HepG2 (cell line): Measurements from ENCODE around the gene SARNP. TPM values are rescaled to one million over a fixed set of nuclear protein-coding genes. Genes with fewer than 3 reads are reported as not detected.

Source experiments
- CERS6 ChIP-seq: sonication (generic); formaldehyde crosslinking; IDR thresholded peaks from 2 replicates; pipeline ENCODE4 v1.5.0; 2020; ENCODE audit warnings: missing genetic modification reagents
- CREM ChIP-seq, 2 experiments: sonication (generic) in 1 of 2; formaldehyde crosslinking in 1 of 2; IDR thresholded peaks; 2 replicates each; pipeline versions ENCODE4 v1.4.0 to v1.6.1; 2016 to 2020; ENCODE audit warnings: antibody characterized with exemption in 1 of 2, mild to moderate bottlenecking in 1 of 2, missing genetic modification reagents in 1 of 2
- NFRKB ChIP-seq: fragments of 450-650 bp; IDR thresholded peaks from 2 replicates; pipeline ENCODE4 v1.6.1; 2017
- RERE ChIP-seq: IDR thresholded peaks from 2 replicates; pipeline ENCODE4 v1.6.1; 2016; ENCODE audit warnings: low read depth, missing genetic modification reagents, missing compliant biosample characterization
- SALL2 ChIP-seq: sonication (generic); formaldehyde crosslinking; IDR thresholded peaks from 2 replicates; pipeline ENCODE4 v1.8.1; 2023; ENCODE audit warnings: mild to moderate bottlenecking, missing genetic modification reagents, inconsistent platforms
- ZNF335 ChIP-seq: sonication (generic); formaldehyde crosslinking; IDR thresholded peaks from 2 replicates; pipeline ENCODE4 v1.4.0; 2020; ENCODE audit warnings: missing genetic modification reagents
- ZNF33A ChIP-seq: sonication (generic); formaldehyde crosslinking; IDR thresholded peaks from 2 replicates; pipeline ENCODE4 v1.5.1; 2020; ENCODE audit warnings: missing genetic modification reagents, mild to moderate bottlenecking, moderate library complexity, borderline replicate concordance
- ZNF552 ChIP-seq: sonication (generic); formaldehyde crosslinking; IDR thresholded peaks from 2 replicates; pipeline ENCODE4 v1.9.0; 2022; ENCODE audit warnings: missing genetic modification reagents, mild to moderate bottlenecking, borderline replicate concordance
- ZNF740 ChIP-seq: sonication (generic); formaldehyde crosslinking; IDR thresholded peaks from 2 replicates; pipeline ENCODE4 v1.4.0; 2020; ENCODE audit warnings: missing genetic modification reagents
- ZNF841 ChIP-seq: sonication (generic); formaldehyde crosslinking; IDR thresholded peaks from 2 replicates; pipeline ENCODE4 v1.8.1; 2023; ENCODE audit warnings: missing genetic modification reagents, borderline replicate concordance
- polyA plus RNA-seq, 8 experiments: library from polyadenylated mRNA; depleted of rRNA in 3 of 8; stranded (reverse) in 7 of 8; unstranded in 1 of 8; fragments of >200 nt; fragmentation: Illumina TruSeq in 4 of 8; extraction: Trizol in 4 of 8; gene quantifications; 2 replicates each; pipeline versions ENCODE4 v1.2.1 to v1.2.3, GENCODE V29; 2011 to 2016; ENCODE audit warnings: low read depth in 4 of 8, missing spikeins in 1 of 8, mixed read lengths in 1 of 8; ENCODE audit not compliant: insufficient read depth in 1 of 8
- total RNA-seq, 5 experiments: library from RNA; depleted of rRNA; stranded (reverse); fragments of >200 nt; fragmentation: Illumina TruSeq; extraction: Trizol; gene quantifications; 2 replicates each; pipeline ENCODE4 v1.2.3, GENCODE V29; 2016; ENCODE audit warnings: low read depth in 1 of 5

The SARNP gene
- total and polyA plus RNA-seq, 2 of the 13 experiments (the other 11 are each of a cell fraction or from before 2014, with no cell fraction given) = 59.0 to 95.4 TPM

GRCh38 chr12:55829967-55830600 is 12.6 kb upstream of the SARNP start (continued):
- no peak for TF ChIP-seq CREM (IDR thresholded peaks at IDR 0.05)
- no peak for TF ChIP-seq CREM (CRISPR knock-in tag; IDR thresholded peaks at IDR 0.05)
- no peak for TF ChIP-seq CERS6 (CRISPR knock-in tag)
- no peak for TF ChIP-seq RERE (CRISPR knock-in tag)
- no peak for TF ChIP-seq NFRKB
- no peak; the same call in 1 of the 2 replicates for TF ChIP-seq ZNF552 (CRISPR knock-in tag)
- TF ChIP-seq ZNF841 = no peak
- no peak for TF ChIP-seq ZNF740 (CRISPR knock-in tag)
- TF ChIP-seq SALL2 (CRISPR knock-in tag) = no peak
- TF ChIP-seq ZNF33A (CRISPR knock-in tag) = no peak
- TF ChIP-seq ZNF335 (CRISPR knock-in tag) = 0 out of 2 replicates have a peak, but pooled peaks have one; percentile 18
